MM.1S (cell line): Measurements from ENCODE around the gene METTL24.

Experiments
- DNase-seq: peaks from one replicate; pipeline ENCODE4 v3.0.0-alpha.2; 2015
- H2AFZ ChIP-seq: fragments of 300-600 bp; sonication (generic); 2 replicates; pipeline ENCODE4 v1.6.0; 2016; ENCODE audit warnings: antibody characterized with exemption, low read length
- H3F3A ChIP-seq: fragments of 300-600 bp; sonication (generic); 2 replicates; pipeline ENCODE4 v1.6.1; 2016; ENCODE audit warnings: mild to moderate bottlenecking, antibody characterized with exemption, low read length, moderate library complexity, mixed read lengths; ENCODE audit not compliant: insufficient read depth
- H3K27ac ChIP-seq: fragments of 300-600 bp; sonication (generic); 2 replicates; pipeline ENCODE4 v1.5.1; 2016; ENCODE audit warnings: mild to moderate bottlenecking, low read length
- H3K27me3 ChIP-seq: fragments of 300-600 bp; sonication (generic); replicated peaks from 2 replicates; pipeline ENCODE4 v1.6.0; 2016; ENCODE audit warnings: low read length; ENCODE audit not compliant: insufficient read depth
- H3K36me3 ChIP-seq: fragments of 300-600 bp; sonication (generic); replicated peaks from 2 replicates; pipeline ENCODE4 v1.6.1; 2016; ENCODE audit warnings: mild to moderate bottlenecking, low read length, mixed read lengths; ENCODE audit not compliant: insufficient read depth
- H3K4me1 ChIP-seq: fragments of 300-600 bp; sonication (generic); 2 replicates; pipeline ENCODE4 v1.6.1; 2016; ENCODE audit warnings: low read length, mixed read lengths
- H3K4me2 ChIP-seq: fragments of 300-600 bp; sonication (generic); 2 replicates; pipeline ENCODE4 v1.6.0; 2016; ENCODE audit warnings: low read depth, low read length
- H3K4me3 ChIP-seq: fragments of 300-600 bp; sonication (generic); 2 replicates; pipeline ENCODE4 v1.5.1; 2016; ENCODE audit warnings: low read length, mixed read lengths
- H3K79me2 ChIP-seq: fragments of 300-600 bp; sonication (generic); 2 replicates; pipeline ENCODE4 v1.6.1; 2016; ENCODE audit warnings: mixed run types, low read length, mixed read lengths
- H3K9ac ChIP-seq: fragments of 300-600 bp; sonication (generic); 2 replicates; pipeline ENCODE4 v1.6.1; 2016; ENCODE audit warnings: low read length, mixed read lengths
- H3K9me2 ChIP-seq: fragments of 300-600 bp; sonication (generic); replicated peaks from 2 replicates; pipeline ENCODE4 v1.6.1; 2016; ENCODE audit warnings: mild to moderate bottlenecking, low read length, mixed read lengths; ENCODE audit not compliant: insufficient read depth
- H3K9me3 ChIP-seq: fragments of 300-600 bp; sonication (generic); replicated peaks from 2 replicates; pipeline ENCODE4 v1.6.1; 2016; ENCODE audit warnings: mild to moderate bottlenecking, low read length, mixed read lengths; ENCODE audit not compliant: insufficient read depth
- H4K20me1 ChIP-seq: fragments of 300-600 bp; sonication (generic); 2 replicates; pipeline ENCODE4 v1.6.1; 2016; ENCODE audit warnings: mild to moderate bottlenecking, low read length, moderate library complexity, mixed read lengths; ENCODE audit not compliant: insufficient read depth
- CTCF ChIP-seq: fragments of 300-600 bp; sonication (generic); IDR thresholded peaks from 2 replicates; pipeline ENCODE4 v1.5.1; 2016; ENCODE audit warnings: antibody characterized with exemption, low read length, mixed read lengths
- EZH2 ChIP-seq: fragments of 300-600 bp; sonication (generic); optimal IDR thresholded peaks from 2 replicates; pipeline ENCODE3; 2017; ENCODE audit warnings: low read depth, mild to moderate bottlenecking, antibody characterized with exemption, low read length, mixed read lengths
- EZH2phosphoT487 ChIP-seq: fragments of 300-600 bp; sonication (generic); IDR thresholded peaks from 2 replicates; pipeline ENCODE4 v1.6.1; 2018; ENCODE audit warnings: antibody characterized with exemption, low read length

Gene METTL24

GRCh38 chr6:110345025-110345424, 13.1 kb downstream of the METTL24 start:
- H3K4me2 ChIP-seq, result no peak overlapping the region
- no peaks in the 10 kb centered on the region for H3K9me2 ChIP-seq
- no peak overlapping the region for H3K27ac ChIP-seq
- no peak overlapping the region for H2AFZ ChIP-seq
- TF ChIP-seq CTCF (no peak), EZH2 (no peak), EZH2phosphoT487 (no peak)
- no peaks in the 10 kb centered on the region for H3K4me1 ChIP-seq
- no peak overlapping the region for H3K4me3 ChIP-seq
- no peaks in the 10 kb centered on the region for H3F3A ChIP-seq
- H3K27me3 ChIP-seq, result no peaks in the 10 kb centered on the region
- H3K36me3 ChIP-seq, result no peaks in the 10 kb centered on the region
- H3K79me2 ChIP-seq, result no peaks in the 10 kb centered on the region
- no peak for DNase-seq
- H4K20me1 ChIP-seq, result no peaks in the 10 kb centered on the region
- H3K9ac ChIP-seq, result no peak overlapping the region
- no peaks in the 10 kb centered on the region for H3K9me3 ChIP-seq

- Histone ChIP-seq H3K9ac (no peak overlapping the region), H3K9me2 (no peaks in the 10 kb centered on the region), H3K9me3 (no peaks in the 10 kb centered on the region), H3K4me3 (no peak overlapping the region), H3F3A (no peaks in the 10 kb centered on the region), H3K79me2 (no peaks in the 10 kb centered on the region), H3K27ac (no peak overlapping the region), H4K20me1 (no peaks in the 10 kb centered on the region), H3K4me1 (no peaks in the 10 kb centered on the region), H3K36me3 (no peaks in the 10 kb centered on the region), H2AFZ (no peak overlapping the region), H3K27me3 (no peaks in the 10 kb centered on the region), H3K4me2 (no peak overlapping the region)
- TF ChIP-seq CTCF (no peak), EZH2 (no peak), EZH2phosphoT487 (no peak)
- no peak for DNase-seq
Observed at GRCh38 chr6:110342759-110343158, 15.4 kb downstream of the METTL24 start.

- Histone ChIP-seq H2AFZ (no peak overlapping the region), H3K36me3 (no peaks in the 10 kb centered on the region), H3F3A (no peaks in the 10 kb centered on the region), H3K4me1 (no peaks in the 10 kb centered on the region), H3K9ac (no peak overlapping the region), H3K27me3 (no peaks in the 10 kb centered on the region), H3K79me2 (no peaks in the 10 kb centered on the region), H3K4me2 (no peak overlapping the region), H4K20me1 (no peaks in the 10 kb centered on the region), H3K27ac (no peak overlapping the region), H3K9me3 (no peaks in the 10 kb centered on the region), H3K4me3 (no peak overlapping the region), H3K9me2 (no peaks in the 10 kb centered on the region)
- TF ChIP-seq EZH2, result no peak
- TF ChIP-seq EZH2phosphoT487, result no peak
- no peak for TF ChIP-seq CTCF
- no peak for DNase-seq
Observed at GRCh38 chr6:110341663-110342596, 16.2 kb downstream of the METTL24 start.
